NCI-H2227 (cell line): ENCODE data around the gene GABRB2.

Experiments used
- DNase-seq: peaks from one replicate; lab custom pipeline; 2025; ENCODE audit not compliant: unreplicated experiment; lab: John Stamatoyannopoulos, UW

GABRB2 gene

GRCh38 chr5:161481922-161482321 lies 64.6 kb downstream of the GABRB2 start:
- no peak for DNase-seq

DNA sequence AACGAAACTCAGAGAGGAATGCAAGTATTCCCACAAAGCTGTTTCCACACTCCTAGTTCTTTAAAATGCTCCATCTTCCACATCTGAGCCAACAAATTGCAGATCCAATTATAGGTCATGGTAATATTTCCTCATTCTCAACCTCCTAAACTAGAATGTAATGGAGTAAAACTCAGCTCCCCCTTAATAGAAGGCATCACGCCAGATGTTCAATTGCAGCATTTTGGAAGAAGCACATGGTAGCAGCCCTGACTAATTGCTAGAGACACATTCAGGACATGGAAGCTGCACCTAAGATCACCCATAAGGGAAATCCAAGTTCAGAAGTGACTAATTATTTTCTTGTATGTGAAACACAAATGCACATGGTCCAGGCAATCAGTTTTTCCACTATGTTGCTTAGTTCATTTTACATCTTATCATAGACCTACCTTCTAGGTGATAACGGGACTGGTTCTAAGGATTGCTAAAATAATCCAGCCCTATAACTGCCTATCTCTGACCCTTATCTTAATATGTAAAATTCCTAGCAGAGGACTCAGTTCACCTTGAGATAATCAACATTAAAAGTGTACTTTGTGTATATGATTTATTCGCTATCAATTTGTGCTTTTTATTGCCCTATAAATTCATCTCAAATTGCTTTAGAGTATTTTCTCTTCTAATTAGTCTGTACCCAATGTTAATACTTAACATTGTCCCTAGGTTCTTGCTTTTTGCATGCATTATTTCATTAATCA lies 75.1 kb downstream of the GABRB2 start:
- no peak for DNase-seq

GRCh38 chr5:161467703-161468102 lies 78.8 kb downstream of the GABRB2 start:
- no peak for DNase-seq

GRCh38 chr5:161460741-161461140 lies 85.8 kb downstream of the GABRB2 start:
- DNase-seq, result no peak

DNA sequence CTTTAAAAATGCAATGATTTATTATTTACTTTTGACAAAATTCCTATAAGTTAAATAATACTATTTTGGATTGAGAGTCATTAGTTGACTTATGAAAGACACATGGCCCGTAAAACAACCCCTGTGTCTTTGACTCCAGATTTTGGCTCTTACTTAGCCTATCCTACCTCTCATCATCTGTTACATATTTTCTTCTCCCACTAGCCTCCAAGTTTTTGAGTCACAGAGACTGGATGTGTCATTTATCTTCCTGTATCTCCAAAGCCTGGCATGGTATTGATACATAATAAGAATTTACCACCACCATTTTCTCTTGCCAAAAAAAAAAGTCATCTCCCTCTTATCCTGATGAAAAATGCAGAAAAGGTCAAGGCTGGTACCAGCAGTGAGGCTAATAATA lies 99.9 kb downstream of the GABRB2 start:
- DNase-seq, result no peak

DNA sequence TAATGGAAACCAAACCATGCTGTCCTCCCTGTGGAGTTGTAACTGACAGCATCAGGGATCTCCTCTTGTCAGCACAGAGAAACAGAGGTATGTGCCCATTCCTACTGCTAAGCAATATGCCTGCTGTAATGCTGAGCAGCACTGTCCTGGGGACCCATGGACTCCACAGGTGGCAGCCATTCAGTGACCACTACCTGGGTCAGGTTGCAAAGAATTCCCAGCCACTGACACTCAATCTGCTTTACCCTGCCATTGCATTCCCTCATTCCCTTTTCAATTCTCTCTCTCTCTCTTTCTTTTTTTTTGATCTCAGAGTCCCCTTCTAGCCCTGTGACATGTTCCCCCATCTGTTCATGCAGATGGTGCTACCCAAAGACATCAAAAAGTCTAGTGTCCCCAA lies 104.1 kb downstream of the GABRB2 start:
- no peak for DNase-seq

DNA sequence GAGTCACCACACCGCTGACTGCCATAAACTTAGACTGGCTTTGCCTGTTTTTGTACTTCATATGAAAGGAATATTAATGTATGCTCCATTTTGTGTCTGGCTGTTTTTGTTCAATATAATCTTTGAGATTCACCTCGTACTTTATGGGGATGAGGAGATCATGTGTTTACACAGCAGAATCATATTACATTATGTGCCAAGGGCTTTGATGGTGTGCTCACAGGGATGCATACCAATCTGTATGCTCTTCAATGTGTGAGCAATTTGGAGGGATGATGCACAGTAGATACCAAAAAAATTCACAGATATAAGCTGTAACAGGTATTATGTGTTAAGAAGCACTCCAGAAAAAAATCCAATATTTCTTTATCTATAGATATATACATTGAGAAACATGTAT lies 113.7 kb downstream of the GABRB2 start:
- no peak for DNase-seq

- DNase-seq, result no peak
Observed at GRCh38 chr5:161431963-161432362, 114.6 kb downstream of the GABRB2 start.

- no peak for DNase-seq
Observed at GRCh38 chr5:161421067-161421466, 125.5 kb downstream of the GABRB2 start.

GRCh38 chr5:161420521-161420920 lies 126.0 kb downstream of the GABRB2 start:
- DNase-seq, result no peak

- no peak for DNase-seq
Observed at GRCh38 chr5:161414896-161415295, 131.6 kb downstream of the GABRB2 start.

DNA sequence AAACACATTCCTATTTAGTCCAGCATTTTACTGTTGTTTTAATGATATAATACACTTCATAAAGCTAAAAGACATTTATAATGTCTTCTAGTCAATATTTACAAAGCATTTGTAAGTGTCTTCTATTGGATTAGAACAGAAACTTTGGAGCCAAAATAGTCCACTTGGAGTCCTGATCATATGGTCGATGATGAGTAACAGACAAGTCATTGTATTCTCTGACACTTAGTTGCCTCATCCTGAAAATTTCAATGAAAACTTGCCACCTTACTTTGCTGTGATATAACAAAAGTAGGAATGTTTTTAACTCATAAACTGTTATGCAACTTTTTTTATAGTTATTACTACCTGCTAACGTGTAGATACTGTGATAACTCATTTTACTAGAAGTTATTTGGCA lies 132.5 kb downstream of the GABRB2 start:
- no peak for DNase-seq

GRCh38 chr5:161412792-161413191 lies 133.7 kb downstream of the GABRB2 start:
- no peak for DNase-seq

- no peak for DNase-seq
Observed at GRCh38 chr5:161411156-161411555, 135.4 kb downstream of the GABRB2 start.

- no peak for DNase-seq
Observed at GRCh38 chr5:161410640-161411039, 135.9 kb downstream of the GABRB2 start.

DNA sequence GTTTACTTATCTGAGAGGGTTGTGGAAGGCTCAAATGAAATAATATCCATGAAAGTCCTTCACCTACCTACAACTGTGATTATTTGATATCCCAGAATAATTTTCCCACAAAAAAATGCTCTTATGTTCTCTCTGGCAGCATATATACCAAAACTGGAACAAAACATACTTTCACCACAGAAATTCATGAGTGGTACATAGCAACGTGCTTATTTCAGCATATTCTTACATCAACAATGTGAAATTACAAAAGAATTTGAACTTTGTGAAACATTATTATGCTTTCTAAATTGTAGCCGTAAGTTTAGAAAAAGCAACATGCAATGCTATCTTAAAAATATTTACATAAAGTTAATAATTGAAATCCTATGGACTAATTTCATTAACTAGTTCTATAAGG lies 137.1 kb downstream of the GABRB2 start:
- DNase-seq, result no peak

DNA sequence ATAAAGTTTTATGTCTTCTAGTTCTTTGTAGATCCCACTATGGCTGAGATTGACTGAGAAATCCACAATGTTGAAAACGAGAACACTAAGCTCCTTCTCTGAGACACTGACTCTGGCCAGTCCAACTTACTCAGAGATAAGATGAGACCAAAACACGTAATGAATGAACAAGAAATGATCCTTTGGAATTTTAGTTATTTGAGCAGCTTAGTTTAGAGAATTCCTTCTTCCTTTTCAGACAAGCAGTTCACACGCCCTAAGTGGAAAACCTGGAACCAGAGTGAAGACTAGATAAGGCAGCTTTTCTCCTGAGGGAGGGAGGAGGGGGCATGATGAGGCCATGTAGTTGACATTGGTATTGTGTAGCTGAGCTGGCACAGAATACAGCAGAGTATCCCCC lies 139.6 kb downstream of the GABRB2 start:
- no peak for DNase-seq

- DNase-seq, result no peak
Observed at GRCh38 chr5:161403996-161404395, 142.5 kb downstream of the GABRB2 start.

GRCh38 chr5:161403121-161403520 lies 143.4 kb downstream of the GABRB2 start:
- no peak for DNase-seq

- no peak for DNase-seq
Observed at GRCh38 chr5:161400583-161400982, 145.9 kb downstream of the GABRB2 start.

- DNase-seq, result no peak
Observed at GRCh38 chr5:161399996-161400562, 146.4 kb downstream of the GABRB2 start.

DNA sequence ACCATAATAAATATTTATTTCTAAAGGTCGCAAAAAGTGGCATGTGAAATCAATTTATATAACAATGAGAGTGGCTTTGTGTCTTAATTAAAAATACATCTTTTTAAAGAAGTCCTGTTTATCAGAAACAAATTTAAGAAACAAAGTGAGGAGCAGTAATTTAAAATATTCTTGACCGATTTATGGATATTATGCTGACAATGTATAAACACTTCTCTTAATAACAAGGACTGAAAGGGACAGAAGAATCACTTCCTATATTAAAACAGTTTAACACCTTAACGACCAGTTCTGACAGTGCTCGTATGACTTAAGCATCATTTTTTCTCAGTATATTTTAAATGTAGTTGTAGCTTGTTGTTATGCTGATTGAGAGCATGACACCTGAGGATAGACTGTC lies 149.1 kb downstream of the GABRB2 start:
- no peak for DNase-seq

DNA sequence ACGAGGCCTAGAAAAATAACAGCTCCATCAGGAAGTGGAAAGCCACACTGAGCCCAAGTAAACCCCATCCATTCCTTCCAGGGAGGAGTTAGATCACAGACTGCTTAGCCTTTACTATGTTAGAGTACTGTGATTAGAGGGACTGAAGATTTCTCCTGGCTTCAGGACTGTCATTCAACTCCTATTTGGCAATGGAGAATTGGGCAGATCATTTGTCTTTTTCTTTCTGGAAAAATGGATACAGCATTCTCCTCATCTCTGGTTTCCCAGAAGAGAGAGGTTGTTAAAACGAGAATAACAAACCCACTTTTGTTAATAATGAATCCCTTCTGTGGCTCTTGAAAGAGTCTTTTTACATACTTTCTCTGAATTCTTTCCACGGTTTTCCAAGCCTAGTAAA lies 150.4 kb downstream of the GABRB2 start:
- DNase-seq, result no peak
